ENCODE data around the gene RERE.
"Not testable (repeated sequence)": the region's sequence is repeated elsewhere in the genome, so short reads cannot be mapped to it uniquely, and the experiment has no call there.

The RERE gene

GRCh38 chr1:8639148-8639547 is 178.3 kb downstream of the RERE start:
- DNase-seq (ENCODE audit: low read depth in 2 of 2): no peak

GRCh38 chr1:8633741-8634501 is 183.5 kb downstream of the RERE start:
- no peak for DNase-seq (ENCODE audit: low read depth in 2 of 2)

GRCh38 chr1:8632102-8632501 is 185.3 kb downstream of the RERE start:
- no peak for DNase-seq (ENCODE audit: low read depth in 2 of 2)

DNA sequence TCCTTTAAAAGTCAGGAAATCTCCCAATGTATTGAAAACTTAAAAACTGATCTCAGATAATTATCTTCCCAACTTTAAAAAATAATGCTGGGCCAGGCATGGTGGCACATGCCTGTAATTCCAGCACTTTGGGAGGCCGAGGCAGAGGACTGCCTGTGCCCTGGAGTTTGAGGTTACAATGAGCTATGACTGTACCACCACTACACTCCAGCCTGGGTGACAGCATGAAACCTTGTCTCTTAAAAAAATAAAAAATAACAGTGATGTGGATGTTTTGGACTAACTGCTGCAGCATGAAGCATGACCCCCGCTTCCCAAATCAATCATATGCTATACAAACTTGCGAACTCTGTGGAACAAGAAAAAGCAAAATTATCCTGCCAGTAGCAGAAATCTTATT is 186.3 kb downstream of the RERE start:
- DNase-seq (ENCODE audit: low read depth in 2 of 2): no peak

DNA sequence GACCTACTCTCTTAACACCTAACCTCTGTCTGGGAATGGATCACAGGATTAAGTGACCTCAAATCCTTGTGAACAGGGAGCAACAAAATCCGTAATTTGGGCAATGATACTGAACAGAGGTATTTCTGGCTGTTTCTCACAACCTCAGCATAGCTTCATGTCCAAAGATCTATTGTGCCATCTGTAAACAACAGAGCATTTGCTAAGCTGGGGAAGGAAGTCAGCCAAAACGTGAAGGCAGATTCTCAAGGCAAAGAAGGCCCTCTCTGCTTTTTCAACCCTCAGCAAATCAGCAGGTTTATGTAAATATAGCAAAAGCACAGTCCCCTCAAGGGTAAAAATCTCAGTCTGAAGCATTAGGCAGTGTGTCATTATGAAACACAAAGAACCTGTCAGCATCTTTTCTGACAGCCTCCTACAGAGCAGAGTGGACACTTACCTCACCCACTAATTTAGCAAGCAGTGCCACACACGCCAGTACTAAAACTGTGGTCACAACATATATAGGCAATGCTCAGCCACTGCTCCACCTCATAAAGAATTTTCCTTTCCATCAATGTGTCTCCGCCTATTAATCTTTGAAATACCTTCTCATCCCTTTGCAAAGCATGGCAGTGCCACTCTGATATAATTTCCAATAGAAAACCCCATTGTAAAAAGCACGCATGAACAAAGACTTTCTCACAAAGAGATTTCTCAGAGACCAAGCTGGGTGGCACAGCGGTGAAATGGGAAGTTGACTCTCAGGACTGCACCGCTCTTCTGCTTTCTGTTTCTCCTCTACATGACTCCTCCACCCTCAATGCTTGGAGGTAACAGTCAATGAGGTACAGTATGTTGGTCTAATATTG is 188.0 kb downstream of the RERE start:
- no peak for DNase-seq (ENCODE audit: low read depth in 2 of 2)

- DNase-seq (ENCODE audit: low read depth in 2 of 2): no peak
Measured at GRCh38 chr1:8628606-8629005, 188.8 kb downstream of the RERE start.

- DNase-seq (ENCODE audit: low read depth in 2 of 2): no peak
Measured at GRCh38 chr1:8627728-8628127, 189.7 kb downstream of the RERE start.

GRCh38 chr1:8625981-8626898 is 191.2 kb downstream of the RERE start:
- DNase-seq (ENCODE audit: low read depth in 2 of 2): peak; percentile 83 to 85

DNA sequence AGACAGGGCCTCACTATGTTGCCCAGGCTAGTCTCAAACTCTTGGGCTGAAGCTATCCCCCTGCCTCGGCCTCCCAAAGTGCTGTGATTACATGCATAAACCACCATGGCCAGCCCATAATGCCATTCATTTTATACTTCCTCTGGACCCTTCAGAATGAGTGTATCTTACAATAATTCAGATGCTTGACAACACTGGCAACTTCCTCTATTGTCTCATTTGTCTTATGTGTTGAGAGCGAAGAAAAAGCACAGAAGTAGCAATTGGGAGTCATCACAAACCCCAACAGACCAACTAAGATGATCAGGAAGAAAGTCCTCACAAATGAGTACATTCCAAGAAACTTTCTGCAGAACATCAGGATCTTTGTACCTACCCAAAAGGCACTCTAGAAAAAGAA is 191.9 kb downstream of the RERE start:
- no peak for DNase-seq (ENCODE audit: low read depth in 2 of 2)

DNA sequence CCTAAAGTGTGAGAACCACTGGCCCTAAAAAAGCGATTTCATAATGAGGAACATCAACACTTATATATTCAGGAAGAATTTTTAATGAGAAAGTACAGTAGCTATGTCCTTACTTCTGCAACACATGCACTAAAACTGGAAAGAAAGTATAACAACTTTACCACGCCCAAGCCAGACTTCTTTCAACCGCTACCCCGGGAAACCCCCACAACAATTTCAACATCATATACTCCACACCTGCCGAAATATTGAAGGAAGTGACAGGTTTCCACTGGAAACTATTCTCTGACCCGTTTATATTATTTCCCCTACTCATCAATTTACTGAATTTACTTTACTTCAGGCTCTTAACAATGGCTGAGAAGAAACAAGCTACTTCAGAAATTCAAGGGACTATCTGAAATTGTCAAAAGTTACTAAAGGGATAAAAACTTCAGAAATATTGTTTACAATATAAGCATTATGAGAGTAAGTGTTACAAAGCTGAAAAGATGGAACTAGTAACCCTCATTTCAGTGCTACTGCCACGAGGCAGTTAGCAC is 193.7 kb downstream of the RERE start:
- not testable (repeated sequence) for DNase-seq (ENCODE audit: low read depth in 2 of 2)

- not testable (repeated sequence) for DNase-seq (ENCODE audit: low read depth in 2 of 2)
Measured at GRCh38 chr1:8621785-8622348, 195.6 kb downstream of the RERE start.

DNA sequence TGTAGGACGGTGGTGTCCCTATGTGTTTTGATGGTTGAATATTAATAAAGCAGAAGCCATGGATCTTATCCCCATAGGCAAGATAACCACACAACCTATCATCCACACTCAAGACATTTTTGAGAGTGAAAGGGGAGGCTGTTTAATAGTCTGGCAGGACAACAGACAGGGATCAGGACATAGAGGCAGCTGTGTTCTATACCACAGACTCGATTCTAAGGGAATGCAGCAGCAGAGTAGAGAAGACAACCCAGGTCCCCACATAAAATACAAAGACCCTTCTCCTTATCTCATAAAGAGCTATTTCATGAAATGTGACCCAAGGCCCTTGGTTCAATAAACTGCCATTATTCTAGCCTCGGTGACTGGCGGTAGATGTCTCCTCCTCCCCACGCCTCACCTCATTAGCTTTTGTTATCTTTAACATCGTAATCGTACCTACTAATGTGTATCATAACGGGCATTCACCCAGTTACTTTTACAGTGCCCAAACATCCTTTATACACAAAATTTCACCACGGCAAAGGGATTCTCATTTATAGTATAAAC is 196.3 kb downstream of the RERE start:
- not testable (repeated sequence) for DNase-seq (ENCODE audit: low read depth in 2 of 2)

- DNase-seq (ENCODE audit: low read depth in 2 of 2): not testable (repeated sequence)
Measured at GRCh38 chr1:8619917-8620502, 197.4 kb downstream of the RERE start.

DNA sequence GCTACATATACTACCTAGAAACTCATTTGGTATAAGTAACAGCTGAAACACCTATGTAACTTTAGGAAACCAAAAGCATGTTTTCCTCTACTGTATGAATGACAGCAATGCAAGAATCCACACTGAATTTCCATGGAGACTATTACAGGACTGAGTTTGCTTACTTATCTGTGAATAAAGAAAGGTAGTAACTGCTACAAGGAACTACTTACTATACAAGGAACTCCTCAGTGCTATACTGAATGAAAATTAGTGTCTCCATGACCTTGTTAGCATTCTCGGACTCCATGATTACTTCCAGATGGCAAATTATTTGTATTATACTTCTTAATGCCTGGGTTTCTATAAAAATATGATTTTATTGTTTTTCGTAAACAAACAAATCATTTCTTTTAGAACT is 198.0 kb downstream of the RERE start:
- DNase-seq (ENCODE audit: low read depth in 2 of 2): not testable (repeated sequence)

GRCh38 chr1:8616791-8617190 is 200.6 kb downstream of the RERE start:
- DNase-seq (ENCODE audit: low read depth in 2 of 2): peak; percentile 39 to 50

DNA sequence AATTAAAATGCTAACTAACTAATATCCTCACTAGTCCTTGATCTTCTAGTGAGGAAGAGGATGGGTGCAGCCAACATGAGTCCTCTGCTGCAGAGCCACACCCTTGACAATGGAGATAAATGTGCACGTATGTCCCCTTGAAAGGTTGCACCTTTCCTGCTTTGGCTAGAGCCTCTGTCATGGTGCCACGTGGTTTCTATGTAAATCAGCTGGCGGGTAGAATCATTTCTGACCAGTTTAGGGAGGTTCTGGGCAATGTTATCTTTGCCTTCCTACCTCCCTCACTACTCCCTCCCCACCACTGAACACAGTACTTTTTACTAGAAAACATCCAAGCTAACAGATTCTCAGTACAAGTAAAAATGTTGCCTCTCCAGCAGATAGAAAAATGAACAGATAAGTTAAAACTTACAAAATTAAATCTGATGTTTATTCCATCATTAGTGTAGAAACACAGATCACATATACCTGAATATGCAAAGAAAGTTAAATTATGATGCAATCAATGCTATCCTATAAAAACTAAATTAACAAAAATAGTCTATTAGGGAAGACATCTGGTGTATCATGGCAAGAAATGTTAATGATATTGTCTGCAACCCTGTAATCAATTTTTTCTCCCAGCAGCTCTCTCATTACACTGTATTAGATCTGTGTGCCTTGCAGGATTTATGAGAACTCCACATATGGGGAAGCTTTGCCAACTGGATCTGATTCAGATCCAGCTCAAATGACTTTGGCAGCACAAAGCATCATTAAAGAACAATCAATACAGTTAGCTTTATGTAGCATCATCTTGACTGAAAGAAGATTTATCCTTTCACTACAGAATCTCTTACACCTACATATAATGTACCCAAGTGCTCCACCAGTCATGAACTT is 205.6 kb downstream of the RERE start:
- not testable (repeated sequence) for DNase-seq (ENCODE audit: low read depth in 2 of 2)

GRCh38 chr1:8607906-8608305 is 209.5 kb downstream of the RERE start:
- DNase-seq (ENCODE audit: low read depth in 2 of 2): no peak

GRCh38 chr1:8604041-8604945 is 213.1 kb downstream of the RERE start:
- no peak for DNase-seq (ENCODE audit: low read depth in 2 of 2)

GRCh38 chr1:8603220-8603616 is 214.2 kb downstream of the RERE start:
- no peak for DNase-seq (ENCODE audit: low read depth in 2 of 2)
